Measurements from ENCODE around the gene CCDC12.

Gene CCDC12

DNA sequence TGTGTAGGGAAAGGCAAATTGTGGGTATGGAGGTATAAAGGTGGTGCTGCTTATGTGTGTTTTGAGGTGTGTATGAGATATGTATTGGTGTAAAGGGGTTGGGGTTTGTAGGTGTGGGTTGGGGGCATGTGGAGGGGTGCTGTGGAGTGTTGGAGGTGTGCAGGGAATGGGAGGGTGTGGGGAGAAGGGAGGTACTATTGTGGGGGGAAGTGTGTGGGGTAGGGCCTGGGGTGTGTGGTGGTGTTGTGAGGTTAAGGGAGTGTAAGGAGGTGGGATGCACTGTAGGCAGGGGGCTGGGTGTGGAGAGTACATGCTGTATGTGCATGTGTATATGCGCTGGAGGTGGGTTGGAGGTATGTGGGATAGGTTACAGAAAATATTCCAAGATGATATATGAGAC lies 15.7 kb downstream of the CCDC12 start:
- no peak overlapping the region for H3K4me3 ChIP-seq (ENCODE audit: low read depth, low read length)
- TF ChIP-seq, protein P1, sequence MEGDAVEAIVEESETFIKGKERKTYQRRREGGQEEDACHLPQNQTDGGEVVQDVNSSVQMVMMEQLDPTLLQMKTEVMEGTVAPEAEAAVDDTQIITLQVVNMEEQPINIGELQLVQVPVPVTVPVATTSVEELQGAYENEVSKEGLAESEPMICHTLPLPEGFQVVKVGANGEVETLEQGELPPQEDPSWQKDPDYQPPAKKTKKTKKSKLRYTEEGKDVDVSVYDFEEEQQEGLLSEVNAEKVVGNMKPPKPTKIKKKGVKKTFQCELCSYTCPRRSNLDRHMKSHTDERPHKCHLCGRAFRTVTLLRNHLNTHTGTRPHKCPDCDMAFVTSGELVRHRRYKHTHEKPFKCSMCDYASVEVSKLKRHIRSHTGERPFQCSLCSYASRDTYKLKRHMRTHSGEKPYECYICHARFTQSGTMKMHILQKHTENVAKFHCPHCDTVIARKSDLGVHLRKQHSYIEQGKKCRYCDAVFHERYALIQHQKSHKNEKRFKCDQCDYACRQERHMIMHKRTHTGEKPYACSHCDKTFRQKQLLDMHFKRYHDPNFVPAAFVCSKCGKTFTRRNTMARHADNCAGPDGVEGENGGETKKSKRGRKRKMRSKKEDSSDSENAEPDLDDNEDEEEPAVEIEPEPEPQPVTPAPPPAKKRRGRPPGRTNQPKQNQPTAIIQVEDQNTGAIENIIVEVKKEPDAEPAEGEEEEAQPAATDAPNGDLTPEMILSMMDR (conservative IDR thresholded peaks at IDR 0.05; ENCODE audit: low read depth, low read length): no peak
- DNase-seq (ENCODE audit: low read depth): no peak

DNA sequence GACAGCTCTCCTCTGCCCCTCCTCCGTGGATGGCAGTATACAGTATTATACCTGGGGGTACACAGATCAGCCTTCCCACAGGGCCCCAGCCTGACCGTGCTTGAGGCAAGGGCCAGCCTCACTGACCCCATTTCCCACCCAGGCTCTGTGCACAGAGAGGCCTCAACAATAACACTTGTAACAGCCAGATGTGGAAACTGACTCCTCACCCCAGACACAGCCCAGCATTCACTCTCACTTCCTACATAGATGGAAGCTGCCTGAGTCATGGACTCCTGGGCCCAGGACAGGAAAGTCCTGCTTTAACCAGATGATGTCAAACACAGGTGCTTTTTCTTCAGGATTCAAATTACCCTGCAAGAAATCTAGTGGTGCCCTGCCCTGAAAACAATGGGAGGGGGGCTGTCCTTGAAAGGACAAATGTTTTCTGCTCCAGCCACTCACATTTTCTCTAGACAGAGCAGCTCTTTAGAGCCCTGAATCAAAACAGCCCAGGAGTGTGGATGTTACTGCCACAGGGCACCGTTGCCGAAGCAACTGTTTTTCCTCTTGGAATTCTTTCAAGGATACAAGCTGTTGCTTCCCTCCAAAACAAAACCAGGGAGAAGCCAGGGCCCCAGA lies 16.4 kb downstream of the CCDC12 start:
- TF ChIP-seq, protein P1 (conservative IDR thresholded peaks at IDR 0.05; ENCODE audit: low read depth, low read length): no peak

DNA sequence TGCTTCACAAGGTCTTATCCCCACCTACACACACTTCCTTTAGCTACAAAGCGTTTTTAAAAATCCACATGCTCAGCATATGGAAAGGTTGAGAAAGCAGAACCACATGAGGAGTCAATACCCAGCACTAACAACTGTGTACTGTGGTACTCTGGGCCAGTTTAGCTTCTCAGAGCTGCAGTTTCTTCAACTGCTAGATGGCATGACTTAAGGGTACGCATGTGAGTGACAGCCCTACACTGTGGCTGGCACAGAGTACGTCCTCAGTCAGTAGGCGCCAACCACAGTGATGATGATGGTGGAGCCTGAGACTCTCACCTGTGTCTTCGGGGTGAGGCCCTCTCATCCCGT lies 17.4 kb downstream of the CCDC12 start:
- DNase-seq (ENCODE audit: low read depth): peak; percentile 41
- TF ChIP-seq, protein P1 (conservative IDR thresholded peaks at IDR 0.05; ENCODE audit: low read depth, low read length): no peak
- no peak overlapping the region for H3K4me3 ChIP-seq (ENCODE audit: low read depth, low read length)

More for the DNA sequence above, 16.4 kb downstream of the CCDC12 start:
- peak; percentile 78 for DNase-seq (ENCODE audit: low read depth)
- H3K4me3 ChIP-seq (ENCODE audit: low read depth, low read length): no peak overlapping the region

DNA sequence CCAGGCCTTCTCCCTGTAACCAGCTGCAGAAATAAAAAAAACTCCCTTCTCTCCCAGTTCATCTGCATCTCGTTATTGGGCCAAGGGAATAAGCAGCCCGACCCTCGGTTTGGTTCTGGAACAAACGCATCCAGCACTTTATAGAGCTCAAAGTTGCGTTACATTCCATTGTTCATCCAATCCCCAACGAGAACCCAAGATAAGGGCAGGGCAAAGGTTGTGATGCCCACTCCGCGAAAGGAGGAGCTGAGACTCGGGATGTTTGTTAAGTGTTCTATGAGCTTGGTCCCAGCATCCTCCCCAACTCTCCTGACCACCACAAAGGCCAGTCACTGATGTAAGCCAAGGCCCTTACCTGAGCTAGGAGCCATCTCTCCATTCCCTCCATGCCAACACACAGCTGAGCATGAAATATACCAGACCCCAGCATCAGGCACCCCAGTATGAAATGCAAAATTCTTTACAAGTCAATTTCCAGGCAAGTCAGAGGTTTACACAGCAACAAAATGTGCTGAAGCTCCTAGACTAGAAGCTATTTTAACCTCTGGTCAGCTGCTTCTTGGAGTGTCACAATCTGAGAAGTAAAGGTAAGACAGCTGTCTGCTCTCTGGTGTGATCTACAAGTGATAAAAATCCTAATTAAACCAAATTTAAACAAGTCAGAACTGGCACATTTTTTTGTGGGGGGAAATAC lies 17.9 kb downstream of the CCDC12 start:
- no peak overlapping the region for H3K4me3 ChIP-seq (ENCODE audit: low read depth, low read length)
- TF ChIP-seq, protein P1 (conservative IDR thresholded peaks at IDR 0.05; ENCODE audit: low read depth, low read length): no peak
- peak; percentile 44 for DNase-seq (ENCODE audit: low read depth)

DNA sequence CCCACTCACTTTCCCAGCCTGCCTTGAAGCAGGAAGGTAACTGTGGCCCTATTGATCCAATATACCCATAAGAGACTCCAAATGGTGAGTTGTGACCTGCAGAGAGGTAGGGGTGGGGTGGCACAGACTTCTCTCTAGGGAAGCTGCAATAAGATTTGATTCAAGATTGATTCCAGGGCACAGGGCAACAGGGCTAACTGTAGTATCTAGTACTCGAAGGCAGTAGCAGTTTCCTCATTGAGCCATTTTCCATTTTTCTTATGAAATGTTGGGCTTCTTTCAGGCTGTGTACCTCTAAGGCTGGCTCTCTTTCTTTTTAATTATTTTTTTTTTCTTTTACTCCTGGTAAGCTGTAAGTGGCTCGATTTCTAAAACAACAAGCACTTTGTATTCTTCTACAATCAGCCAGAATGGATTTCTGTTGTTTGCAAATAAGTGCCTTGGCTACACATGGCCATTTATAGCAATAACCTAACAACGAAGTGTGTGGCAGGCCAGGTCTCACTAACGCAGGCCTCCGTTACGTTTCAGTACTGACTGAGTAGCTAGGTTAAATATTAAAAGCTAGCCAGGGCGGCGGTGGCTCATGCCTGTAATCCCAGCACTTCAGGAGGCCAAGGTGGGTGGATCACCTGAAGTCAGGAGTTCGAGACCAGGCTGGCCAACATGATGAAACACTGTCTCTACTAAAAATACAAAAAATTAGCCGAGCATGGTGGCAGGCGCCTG lies 19.3 kb downstream of the CCDC12 start:
- H3K4me3 ChIP-seq (ENCODE audit: low read depth, low read length): no peak overlapping the region
- DNase-seq (ENCODE audit: low read depth): no peak
- TF ChIP-seq, protein P1 (conservative IDR thresholded peaks at IDR 0.05; ENCODE audit: low read depth, low read length): no peak

DNA sequence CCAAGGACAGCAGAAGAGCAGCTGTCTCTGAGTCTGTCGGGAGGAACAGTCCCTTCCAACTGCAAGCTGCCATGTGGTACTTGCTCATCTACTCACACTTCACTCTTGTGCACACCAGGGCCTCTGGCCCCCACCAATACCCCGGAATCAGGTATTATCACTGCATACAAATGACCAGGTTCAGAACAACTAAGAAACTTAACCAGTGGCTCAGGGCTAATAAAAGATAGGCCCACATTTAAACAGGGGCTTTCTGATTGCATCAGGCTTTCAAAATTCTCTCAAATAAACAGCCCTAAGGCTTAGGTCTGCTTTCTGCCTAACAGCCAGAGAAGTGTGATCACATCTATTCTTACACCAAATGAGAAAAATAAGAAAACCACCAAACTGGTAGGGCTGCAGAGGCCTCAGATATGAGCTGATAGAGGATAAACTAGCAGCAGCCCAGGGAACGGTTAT lies 20.7 kb downstream of the CCDC12 start:
- no peak overlapping the region for H3K4me3 ChIP-seq (ENCODE audit: low read depth, low read length)
- TF ChIP-seq, protein P1 (conservative IDR thresholded peaks at IDR 0.05; ENCODE audit: low read depth, low read length): no peak
- DNase-seq (ENCODE audit: low read depth): no peak

All from choroid plexus epithelial cell (primary cell).